Transverse colon (tissue), 4 donors: ENCODE measurements around the gene DCLK2. TPM values are rescaled to one million over a fixed set of nuclear protein-coding genes. Genes with fewer than 3 reads are reported as not detected.
A peak's percentile ranks its signal among the peaks of the same experiment; 100 is the strongest.

Experiments
- DNase-seq: peaks from one replicate; pipeline ENCODE4 v3.0.0-alpha.2; 2019
- H3K27ac ChIP-seq, 4 donors: fragments of 200-600 bp; sonication (generic); 2 replicates each; pipeline ENCODE4 v1.5.1; 2016 to 2018; ENCODE audit warnings: inconsistent platforms in 4 of 4
- H3K27me3 ChIP-seq: fragments of 200-600 bp; sonication (generic); 2 replicates; pipeline ENCODE4 v1.5.1; 2017; ENCODE audit warnings: inconsistent platforms
- H3K36me3 ChIP-seq, 4 donors: fragments of 200-600 bp; sonication (generic); 2 replicates each; pipeline ENCODE4 v1.5.1; 2017 to 2019; ENCODE audit warnings: inconsistent platforms in 4 of 4
- H3K4me1 ChIP-seq, 4 donors: fragments of 200-600 bp; sonication (generic); 2 replicates each; pipeline ENCODE4 v1.5.1; 2017 to 2020; ENCODE audit warnings: inconsistent platforms in 4 of 4
- H3K4me3 ChIP-seq, 4 donors: fragments of 200-600 bp; sonication (generic); 1 replicate in 1 of 4; 2 replicates in 3 of 4; pipeline versions ENCODE4 v1.5.1 to v1.6.1; 2017 to 2019; ENCODE audit warnings: inconsistent platforms in 4 of 4
- H3K9me3 ChIP-seq, 2 donors: fragments of 200-600 bp; sonication (generic); 2 replicates each; pipeline ENCODE4 v1.5.1; 2017 to 2019; ENCODE audit warnings: inconsistent platforms in 2 of 2
- CTCF ChIP-seq, 5 experiments: fragments of 200-600 bp in 3 of 5; fragments of 450-650 bp in 2 of 5; sonication (generic) in 3 of 5; IDR thresholded peaks; 1 replicate in 2 of 5; 2 replicates in 3 of 5; pipeline ENCODE4 v1.5.1; 2016 to 2017; ENCODE audit warnings: antibody characterized with exemption in 5 of 5, inconsistent platforms in 3 of 5, mild to moderate bottlenecking in 2 of 5, moderate library complexity in 1 of 5
- EP300 ChIP-seq: sonication (generic); formaldehyde crosslinking; IDR thresholded peaks from one replicate; pipeline ENCODE4 v1.6.1; 2017; ENCODE audit warnings: antibody characterized with exemption, low read depth
- POLR2A ChIP-seq: fragments of 450-650 bp; IDR thresholded peaks from one replicate; pipeline ENCODE4 v1.6.1; 2016; ENCODE audit warnings: antibody characterized with exemption, mild to moderate bottlenecking, moderate library complexity
- POLR2AphosphoS5 ChIP-seq, 3 donors: sonication (generic); formaldehyde crosslinking; IDR thresholded peaks; one replicate each; pipeline ENCODE4 v1.6.1; 2016; ENCODE audit warnings: antibody characterized with exemption in 3 of 3
- WGBS, 2 donors: methylation state at CpG; one replicate each; pipeline ENCODE4 v1.1.5; 2018; ENCODE audit warnings: low coverage in 1 of 2; 5-methylcytosine and 5-hydroxymethylcytosine counted together
- in situ Hi-C, 4 donors: fragments of 200-750 bp; cut with MboI; loops; one replicate each; pipeline versions ENCODE4 v1.15.0 to v1.15.1; 2017; ENCODE audit warnings: low sequenced_read_pairs in 3 of 4, low pct_ligation_motif_present in 1 of 4, low pct_unique_long_range_greater_than_20kb in 1 of 4
- intact Hi-C: fragments of 100-400 bp; cut with DNase I; formaldehyde crosslinking; loops from one replicate; pipeline ENCODE4 v1.15.1; 2023; ENCODE audit warnings: low total_unique reads
- total RNA-seq, 4 donors: library from RNA; depleted of rRNA; stranded (reverse); fragments of >200 nt; gene quantifications; one replicate each; pipeline ENCODE4 v1.1.0, GENCODE V29; 2016

DCLK2 gene
- total RNA-seq, 4 donors from 2014 or later, result 3.3 to 19.5 (median 7.5) TPM

GRCh38 chr4:150286656-150287055 lies 208.4 kb downstream of the DCLK2 start:
- H3K27ac ChIP-seq, result no peak overlapping the region
- in situ Hi-C loops, result loop anchor here in 2 of 4 donors (25.0 kb wide), 1 partner anchor 576 kb away; no protein-coding TSS in a partner anchor
- peaks cover 0 to 11% (median 0%) of the 10 kb centered on the region in 4 donors for H3K4me1 ChIP-seq
- WGBS, 2 donors, result 79 to 94% methylated on average over 6 of the region's 6 CpGs
- TF ChIP-seq POLR2A, result no peak
- TF ChIP-seq EP300, result no peak
- no peak for TF ChIP-seq CTCF (IDR thresholded peaks at IDR 0.05)
- no peak for TF ChIP-seq POLR2AphosphoS5 (IDR thresholded peaks at IDR 0.05)
- H3K36me3 ChIP-seq, result peaks cover 0 to 6% (median 0%) of the 10 kb centered on the region in 4 donors
- H3K4me3 ChIP-seq, result no peak overlapping the region
- H3K9me3 ChIP-seq, result no peaks in the 10 kb centered on the region
- intact Hi-C loops, result no loop called here
- DNase-seq, result no peak
- no peaks in the 10 kb centered on the region for H3K27me3 ChIP-seq

GRCh38 chr4:150289198-150289597 lies 211.0 kb downstream of the DCLK2 start:
- Histone ChIP-seq H3K27me3 (no peaks in the 10 kb centered on the region), H3K27ac (no peak overlapping the region), H3K4me1 (peaks cover 0 to 11% (median 0%) of the 10 kb centered on the region in 4 donors), H3K36me3 (no peaks in the 10 kb centered on the region), H3K9me3 (no peaks in the 10 kb centered on the region), H3K4me3 (no peak overlapping the region)
- WGBS, 2 donors, result 69 to 70% methylated on average over 2 of the region's 2 CpGs
- in situ Hi-C loops (loop anchor here in 2 of 4 donors (25.0 kb wide), 1 partner anchor 573 kb away; no protein-coding TSS in a partner anchor), intact Hi-C loops (no loop called here)
- DNase-seq, result no peak
- TF ChIP-seq POLR2A, result no peak
- no peak for TF ChIP-seq CTCF (IDR thresholded peaks at IDR 0.05)
- no peak for TF ChIP-seq POLR2AphosphoS5 (IDR thresholded peaks at IDR 0.05)
- TF ChIP-seq EP300, result no peak

- TF ChIP-seq POLR2AphosphoS5 (IDR thresholded peaks at IDR 0.05), result no peak
- no peak for TF ChIP-seq EP300
- no peak for TF ChIP-seq CTCF (IDR thresholded peaks at IDR 0.05)
- TF ChIP-seq POLR2A, result no peak
- Histone ChIP-seq H3K27me3 (no peaks in the 10 kb centered on the region), H3K4me3 (no peak overlapping the region), H3K27ac (no peak overlapping the region), H3K36me3 (no peaks in the 10 kb centered on the region), H3K4me1 (peaks cover 0 to 11% (median 0%) of the 10 kb centered on the region in 4 donors), H3K9me3 (no peaks in the 10 kb centered on the region)
- intact Hi-C loops (no loop called here), in situ Hi-C loops (loop anchor here in 3 of 4 donors (10.0 to 25.0 kb wide), 2 partner anchors 572 to 575 kb away; no protein-coding TSS in a partner anchor)
- 75 to 100% methylated on average over 1 to 3 of the region's 3 CpGs for WGBS, 2 donors
- DNase-seq, result no peak
Measured at GRCh38 chr4:150289881-150290280, 211.6 kb downstream of the DCLK2 start.

- Histone ChIP-seq H3K27ac (peak overlapping the region; percentile 4 to 67 (median 40)), H3K27me3 (no peaks in the 10 kb centered on the region), H3K9me3 (no peaks in the 10 kb centered on the region), H3K4me1 (peaks cover 0 to 4% (median 0%) of the 10 kb centered on the region in 4 donors), H3K4me3 (no peak overlapping the region), H3K36me3 (no peaks in the 10 kb centered on the region)
- in situ Hi-C loops, result loop anchor here in 3 of 4 donors (10.0 to 25.0 kb wide), 2 partner anchors 564 to 567 kb away; no protein-coding TSS in a partner anchor
- peak; percentile 21 for DNase-seq
- WGBS, 2 donors, result 78 to 88% methylated on average over 1 of the region's 1 CpG
- intact Hi-C loops, result loop anchor here (5.0 kb wide), 1 partner anchor 569 kb away; no protein-coding TSS in a partner anchor
- TF ChIP-seq CTCF (IDR thresholded peaks at IDR 0.05) (peak; percentile 52 to 63 (median 59)), POLR2AphosphoS5 (IDR thresholded peaks at IDR 0.05) (no peak)
Measured at GRCh38 chr4:150297861-150298474, 219.7 kb downstream of the DCLK2 start.
